Measurements from ENCODE around the gene EPHA4.

EPHA4 gene

DNA sequence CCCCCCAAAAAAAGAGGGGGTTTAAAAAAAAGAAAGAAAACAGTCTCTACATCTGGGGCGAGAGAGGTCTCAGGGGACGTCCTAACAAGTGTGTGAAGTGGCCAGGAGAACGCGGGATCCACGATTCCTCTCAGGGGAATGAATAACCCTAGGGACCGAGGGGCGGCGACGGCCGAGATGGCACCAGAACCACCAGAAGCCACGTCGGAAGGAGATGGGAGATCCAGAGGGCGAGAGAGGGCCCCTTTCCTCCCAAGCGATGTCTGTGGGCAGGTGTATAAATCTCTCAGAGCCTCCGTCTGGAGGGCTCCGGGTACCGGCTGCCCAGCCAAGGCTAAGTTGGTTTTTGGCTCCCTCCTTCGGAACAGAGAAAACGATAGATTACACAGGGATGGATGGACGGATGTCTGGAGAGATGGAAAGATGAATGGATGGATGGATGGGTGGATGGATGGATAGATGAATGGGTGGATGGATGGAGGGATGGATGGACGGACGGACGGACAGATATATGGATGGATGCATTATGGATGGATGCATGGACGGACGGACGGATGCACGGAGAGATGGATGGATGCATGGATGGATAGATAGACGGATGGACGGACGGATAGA, 1.7 kb downstream of the EPHA4 start:
- DNase-seq (ENCODE audit: low spot score) (no peak), ATAC-seq (ENCODE audit: low read depth) (no peak)
- no peaks in the 10 kb centered on the region for H3K36me3 ChIP-seq (ENCODE audit: low read depth)
- no peak overlapping the region for H3K4me3 ChIP-seq (ENCODE audit: severe bottlenecking)
- no peaks in the 10 kb centered on the region for H3K4me1 ChIP-seq (ENCODE audit: insufficient read depth, poor library complexity, severe bottlenecking)
- H3K27me3 ChIP-seq (ENCODE audit: insufficient read depth, poor library complexity, severe bottlenecking) = peaks cover 55% of the 10 kb centered on the region
- H3K27ac ChIP-seq (ENCODE audit: poor library complexity, severe bottlenecking) = no peak overlapping the region
- no peaks in the 10 kb centered on the region for H3K9me3 ChIP-seq (ENCODE audit: severe bottlenecking)
- TF ChIP-seq, protein P1, sequence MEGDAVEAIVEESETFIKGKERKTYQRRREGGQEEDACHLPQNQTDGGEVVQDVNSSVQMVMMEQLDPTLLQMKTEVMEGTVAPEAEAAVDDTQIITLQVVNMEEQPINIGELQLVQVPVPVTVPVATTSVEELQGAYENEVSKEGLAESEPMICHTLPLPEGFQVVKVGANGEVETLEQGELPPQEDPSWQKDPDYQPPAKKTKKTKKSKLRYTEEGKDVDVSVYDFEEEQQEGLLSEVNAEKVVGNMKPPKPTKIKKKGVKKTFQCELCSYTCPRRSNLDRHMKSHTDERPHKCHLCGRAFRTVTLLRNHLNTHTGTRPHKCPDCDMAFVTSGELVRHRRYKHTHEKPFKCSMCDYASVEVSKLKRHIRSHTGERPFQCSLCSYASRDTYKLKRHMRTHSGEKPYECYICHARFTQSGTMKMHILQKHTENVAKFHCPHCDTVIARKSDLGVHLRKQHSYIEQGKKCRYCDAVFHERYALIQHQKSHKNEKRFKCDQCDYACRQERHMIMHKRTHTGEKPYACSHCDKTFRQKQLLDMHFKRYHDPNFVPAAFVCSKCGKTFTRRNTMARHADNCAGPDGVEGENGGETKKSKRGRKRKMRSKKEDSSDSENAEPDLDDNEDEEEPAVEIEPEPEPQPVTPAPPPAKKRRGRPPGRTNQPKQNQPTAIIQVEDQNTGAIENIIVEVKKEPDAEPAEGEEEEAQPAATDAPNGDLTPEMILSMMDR (IDR thresholded peaks at IDR 0.05; ENCODE audit: poor library complexity, severe bottlenecking) = peak; percentile 14

DNA sequence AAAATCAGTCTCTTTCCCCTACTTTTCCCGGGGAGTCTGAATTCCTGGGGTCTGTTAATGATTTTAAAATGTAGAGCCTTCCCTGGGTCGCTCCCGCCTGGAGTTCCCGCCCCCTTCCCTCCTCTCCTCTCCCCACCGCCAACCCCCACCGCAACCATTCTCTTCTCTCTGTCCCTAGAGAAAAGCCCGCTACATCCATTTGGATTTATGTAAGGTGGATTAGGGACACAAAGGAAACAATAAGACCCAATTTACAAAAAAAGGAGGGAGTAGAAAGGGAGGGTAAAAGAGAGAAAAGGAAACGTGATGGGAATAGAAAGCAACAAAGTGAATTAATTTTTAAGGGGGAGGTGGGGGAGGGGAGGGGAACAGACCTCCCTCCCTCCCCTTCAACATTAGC, 2.2 kb downstream of the EPHA4 start:
- H3K27me3 ChIP-seq (ENCODE audit: insufficient read depth, poor library complexity, severe bottlenecking) = peaks cover 49% of the 10 kb centered on the region
- no peak overlapping the region for H3K4me3 ChIP-seq (ENCODE audit: severe bottlenecking)
- TF ChIP-seq, protein P1 (IDR thresholded peaks at IDR 0.05; ENCODE audit: poor library complexity, severe bottlenecking) = no peak
- H3K36me3 ChIP-seq (ENCODE audit: low read depth) = no peaks in the 10 kb centered on the region
- no peaks in the 10 kb centered on the region for H3K9me3 ChIP-seq (ENCODE audit: severe bottlenecking)
- no peak overlapping the region for H3K27ac ChIP-seq (ENCODE audit: poor library complexity, severe bottlenecking)
- ATAC-seq (ENCODE audit: low read depth) (no peak), DNase-seq (ENCODE audit: low spot score) (no peak)
- H3K4me1 ChIP-seq (ENCODE audit: insufficient read depth, poor library complexity, severe bottlenecking) = no peaks in the 10 kb centered on the region

DNA sequence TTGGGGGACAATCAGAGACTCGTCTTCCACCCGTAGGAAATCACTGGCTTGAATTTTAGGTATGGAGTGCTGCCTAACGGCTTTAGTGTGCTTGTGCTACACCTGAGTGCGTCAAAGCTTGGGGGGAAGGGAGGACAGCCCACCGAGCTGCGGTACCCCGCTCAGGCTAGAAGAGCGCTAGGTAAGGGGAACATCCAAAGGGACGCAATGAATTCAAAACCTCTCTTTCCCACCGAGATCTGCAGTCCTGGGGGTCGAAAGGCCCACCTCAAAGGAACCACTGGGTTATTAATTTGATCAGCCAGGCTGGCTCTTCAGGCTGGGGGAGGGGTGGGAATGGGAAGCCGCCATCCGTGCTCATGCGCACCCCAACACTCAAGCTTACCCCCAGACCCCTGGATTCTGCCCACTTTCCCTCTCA, 2.7 kb downstream of the EPHA4 start:
- TF ChIP-seq, protein P1 (IDR thresholded peaks at IDR 0.05; ENCODE audit: poor library complexity, severe bottlenecking) = no peak
- Histone ChIP-seq H3K27me3 (ENCODE audit: insufficient read depth, poor library complexity, severe bottlenecking) (peaks cover 45% of the 10 kb centered on the region), H3K36me3 (ENCODE audit: low read depth) (no peaks in the 10 kb centered on the region), H3K27ac (ENCODE audit: poor library complexity, severe bottlenecking) (no peak overlapping the region), H3K4me3 (ENCODE audit: severe bottlenecking) (no peak overlapping the region), H3K9me3 (ENCODE audit: severe bottlenecking) (no peaks in the 10 kb centered on the region), H3K4me1 (ENCODE audit: insufficient read depth, poor library complexity, severe bottlenecking) (no peaks in the 10 kb centered on the region)
- ATAC-seq (ENCODE audit: low read depth) (no peak), DNase-seq (ENCODE audit: low spot score) (no peak)

DNA sequence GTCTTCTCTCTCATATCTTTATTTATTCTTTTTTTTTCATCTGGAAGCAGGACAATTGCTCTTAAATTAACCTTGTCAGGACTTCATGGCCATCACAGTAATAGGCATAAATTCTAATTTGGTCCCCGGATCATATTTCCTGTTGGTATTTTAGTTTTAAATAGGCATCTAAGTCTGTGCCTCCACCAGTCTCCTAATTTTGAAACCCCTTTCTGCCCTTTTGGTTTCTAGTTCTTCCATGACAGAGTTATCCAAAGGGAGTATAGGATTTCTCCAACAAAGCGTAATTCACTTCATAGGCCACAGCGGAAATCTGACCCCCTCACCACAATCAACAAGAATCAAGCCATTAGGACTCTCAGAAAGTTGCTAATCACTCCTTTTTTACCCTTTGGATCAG, 3.8 kb downstream of the EPHA4 start:
- Histone ChIP-seq H3K9me3 (ENCODE audit: severe bottlenecking) (no peaks in the 10 kb centered on the region), H3K27me3 (ENCODE audit: insufficient read depth, poor library complexity, severe bottlenecking) (peaks cover 36% of the 10 kb centered on the region), H3K4me1 (ENCODE audit: insufficient read depth, poor library complexity, severe bottlenecking) (no peaks in the 10 kb centered on the region), H3K4me3 (ENCODE audit: severe bottlenecking) (no peak overlapping the region), H3K27ac (ENCODE audit: poor library complexity, severe bottlenecking) (no peak overlapping the region), H3K36me3 (ENCODE audit: low read depth) (no peaks in the 10 kb centered on the region)
- TF ChIP-seq, protein P1 (IDR thresholded peaks at IDR 0.05; ENCODE audit: poor library complexity, severe bottlenecking) = no peak
- DNase-seq (ENCODE audit: low spot score) = no peak
- ATAC-seq (ENCODE audit: low read depth) = no peak

DNA sequence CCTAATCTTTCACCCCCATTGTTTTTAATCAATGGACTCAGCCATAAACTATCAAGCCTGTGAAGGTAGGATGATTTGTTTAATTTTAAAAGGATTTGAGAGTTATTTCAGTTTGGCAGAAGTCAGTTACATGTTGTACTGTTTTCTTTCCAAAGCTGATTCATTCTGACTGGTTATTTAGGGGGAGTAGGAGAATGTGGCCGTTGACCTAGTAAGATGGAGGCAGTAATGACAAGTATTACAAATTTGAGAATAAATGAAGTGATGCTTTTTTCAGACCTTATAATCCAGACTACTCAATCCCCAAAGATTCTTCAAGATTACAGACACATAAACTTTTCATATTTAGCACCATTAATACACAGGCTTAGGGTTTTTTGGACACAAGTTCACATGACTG, 4.3 kb downstream of the EPHA4 start:
- no peak overlapping the region for H3K27ac ChIP-seq (ENCODE audit: poor library complexity, severe bottlenecking)
- H3K27me3 ChIP-seq (ENCODE audit: insufficient read depth, poor library complexity, severe bottlenecking) = peaks cover 36% of the 10 kb centered on the region
- H3K4me3 ChIP-seq (ENCODE audit: severe bottlenecking) = no peak overlapping the region
- DNase-seq (ENCODE audit: low spot score) = no peak
- TF ChIP-seq, protein P1 (IDR thresholded peaks at IDR 0.05; ENCODE audit: poor library complexity, severe bottlenecking) = no peak
- ATAC-seq (ENCODE audit: low read depth) = no peak
- no peaks in the 10 kb centered on the region for H3K4me1 ChIP-seq (ENCODE audit: insufficient read depth, poor library complexity, severe bottlenecking)
- H3K9me3 ChIP-seq (ENCODE audit: severe bottlenecking) = no peaks in the 10 kb centered on the region
- H3K36me3 ChIP-seq (ENCODE audit: low read depth) = no peaks in the 10 kb centered on the region

All from RWPE2 (cell line).